SU-DHL-6 (cell line): ENCODE measurements around the gene CALN1.

Source experiments
- H2AFZ ChIP-seq: fragments of 200-600 bp; sonication (generic); 2 replicates; pipeline ENCODE4 v1.6.1; 2014; ENCODE audit warnings: low read depth, mild to moderate bottlenecking, moderate library complexity, mixed read lengths, antibody characterized with exemption, low read length; ENCODE audit not compliant: severe bottlenecking
- H3F3A ChIP-seq: fragments of 200-600 bp; shearing (Covaris generic); 2 replicates; pipeline ENCODE4 v1.6.0; 2016; ENCODE audit warnings: antibody characterized with exemption, mild to moderate bottlenecking; ENCODE audit not compliant: insufficient read depth
- H3K27ac ChIP-seq: fragments of 200-600 bp; sonication (generic); 2 replicates; pipeline ENCODE4 v1.5.1; 2016; ENCODE audit warnings: low read depth, mild to moderate bottlenecking, low read length, moderate library complexity, mixed read lengths
- H3K27me3 ChIP-seq: fragments of 200-600 bp; sonication (generic), shearing (Covaris generic); 2 replicates; pipeline ENCODE4 v1.6.0; 2014; ENCODE audit warnings: mild to moderate bottlenecking, low read length
- H3K36me3 ChIP-seq: fragments of 200-600 bp; sonication (generic); 2 replicates; pipeline ENCODE4 v1.6.1; 2014; ENCODE audit warnings: mild to moderate bottlenecking, low read length, mixed read lengths
- H3K4me2 ChIP-seq: fragments of 300-600, 200-600 bp; shearing (Covaris generic), sonication (generic); 2 replicates; pipeline ENCODE4 v1.6.0; 2014; ENCODE audit warnings: low read length, low read depth, mild to moderate bottlenecking; ENCODE audit not compliant: poor library complexity, severe bottlenecking
- H3K4me3 ChIP-seq: fragments of 200-600 bp; sonication (generic); 2 replicates; pipeline ENCODE4 v1.5.1; 2014; ENCODE audit warnings: antibody characterized with exemption, low read length, mild to moderate bottlenecking, mixed read lengths; ENCODE audit not compliant: insufficient read depth, poor library complexity, severe bottlenecking
- H3K79me2 ChIP-seq: fragments of 200-600 bp; sonication (generic); 2 replicates; pipeline ENCODE4 v1.6.1; 2014; ENCODE audit warnings: mild to moderate bottlenecking, low read length, moderate library complexity; ENCODE audit not compliant: insufficient read depth
- H3K9ac ChIP-seq: fragments of 200-600 bp; sonication (generic); 2 replicates; pipeline ENCODE4 v1.7.0; 2014; ENCODE audit warnings: mild to moderate bottlenecking, low read length
- H3K9me2 ChIP-seq: fragments of 200-600 bp; sonication (generic); replicated peaks from 2 replicates; pipeline ENCODE4 v1.6.1; 2014; ENCODE audit warnings: low read length; ENCODE audit not compliant: insufficient read depth
- H3K9me3 ChIP-seq: fragments of 200-600 bp; sonication (generic); 2 replicates; pipeline ENCODE4 v1.6.1; 2014; ENCODE audit warnings: low read length, mixed read lengths; ENCODE audit not compliant: insufficient read depth
- H4K20me1 ChIP-seq: fragments of 200-600 bp; sonication (generic); 2 replicates; pipeline ENCODE4 v1.6.1; 2014; ENCODE audit warnings: low read depth, mild to moderate bottlenecking, antibody characterized with exemption, low read length, moderate library complexity, mixed read lengths
- CTCF ChIP-seq: fragments of 200-600 bp; sonication (generic); IDR thresholded peaks from one replicate; pipeline ENCODE4 v1.5.1; 2017; ENCODE audit warnings: antibody characterized with exemption, mild to moderate bottlenecking, low read length, moderate library complexity; ENCODE audit not compliant: insufficient read depth, poor library complexity, severe bottlenecking
- EZH2phosphoT487 ChIP-seq: fragments of 200-600 bp; sonication (generic), shearing (Covaris generic); conservative IDR thresholded peaks from 2 replicates; pipeline ENCODE4 v1.6.1; 2018; ENCODE audit warnings: mild to moderate bottlenecking, antibody characterized with exemption, low read length, moderate library complexity, mixed read lengths

Gene CALN1

DNA sequence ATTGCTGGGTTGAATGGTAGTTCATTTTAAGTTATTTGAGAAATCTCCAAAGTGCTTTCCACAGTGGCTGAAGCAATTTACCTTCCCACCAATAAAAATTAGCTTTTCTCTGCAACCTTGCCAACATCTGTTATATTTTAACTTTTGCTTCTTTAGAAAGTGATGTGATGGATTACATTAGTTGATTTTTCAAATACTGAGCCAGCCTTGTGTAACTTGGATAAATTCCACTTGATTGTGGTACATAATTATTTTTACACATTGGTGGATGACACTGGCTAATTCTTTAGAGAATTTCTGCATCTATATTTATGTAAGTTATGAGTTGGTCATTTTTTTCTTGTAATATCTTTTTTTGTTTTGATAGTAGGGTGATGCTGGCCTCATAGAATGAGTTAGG lies 646.1 kb downstream of the CALN1 start:
- Histone ChIP-seq H3K27me3 (no peaks in the 10 kb centered on the region), H4K20me1 (no peaks in the 10 kb centered on the region), H3K79me2 (no peaks in the 10 kb centered on the region), H3K36me3 (no peaks in the 10 kb centered on the region), H3K9me3 (no peaks in the 10 kb centered on the region), H2AFZ (no peak overlapping the region), H3K9me2 (0 out of 2 replicates have a peak, but pooled peaks cover 3% of the 10 kb centered on the region), H3F3A (no peaks in the 10 kb centered on the region), H3K4me3 (no peak overlapping the region), H3K9ac (no peak overlapping the region), H3K27ac (no peak overlapping the region), H3K4me2 (no peak overlapping the region)
- TF ChIP-seq EZH2phosphoT487 (no peak), CTCF (no peak)

- no peaks in the 10 kb centered on the region for H3F3A ChIP-seq
- no peaks in the 10 kb centered on the region for H3K27me3 ChIP-seq
- no peaks in the 10 kb centered on the region for H3K9me2 ChIP-seq
- no peak for TF ChIP-seq CTCF
- no peak for TF ChIP-seq EZH2phosphoT487
- no peak overlapping the region for H2AFZ ChIP-seq
- no peaks in the 10 kb centered on the region for H4K20me1 ChIP-seq
- H3K4me3 ChIP-seq: no peak overlapping the region
- no peak overlapping the region for H3K9ac ChIP-seq
- H3K79me2 ChIP-seq: no peaks in the 10 kb centered on the region
- H3K36me3 ChIP-seq: no peaks in the 10 kb centered on the region
- no peak overlapping the region for H3K4me2 ChIP-seq
- H3K9me3 ChIP-seq: peaks cover 4% of the 10 kb centered on the region; the same call in 1 of the 2 replicates
- no peak overlapping the region for H3K27ac ChIP-seq
These were observed 650.8 kb downstream of the CALN1 start for GRCh38 chr7:71761336-71761735.

DNA sequence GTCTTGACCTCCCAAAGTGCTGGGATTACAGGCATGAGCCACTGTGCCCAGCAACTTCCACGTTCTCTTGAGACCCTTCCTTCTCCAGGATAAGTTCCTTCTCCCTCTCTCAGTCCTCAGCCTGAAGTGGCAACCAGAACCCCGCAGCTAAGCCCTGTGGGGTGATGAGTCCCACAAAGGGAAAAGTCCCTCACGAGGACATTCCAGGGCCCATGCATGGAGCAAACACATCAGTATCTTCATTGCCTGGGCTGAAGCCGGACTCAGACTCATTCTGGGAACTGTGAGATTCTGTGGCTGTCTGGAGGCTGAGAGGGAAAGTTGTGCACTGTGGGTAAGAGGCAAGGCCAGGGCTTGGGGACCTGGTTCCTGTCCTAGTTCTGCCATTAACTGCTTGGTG lies 657.3 kb downstream of the CALN1 start:
- no peak overlapping the region for H3K9ac ChIP-seq
- no peaks in the 10 kb centered on the region for H3K79me2 ChIP-seq
- no peak overlapping the region for H2AFZ ChIP-seq
- H3K27ac ChIP-seq: no peak overlapping the region
- no peaks in the 10 kb centered on the region for H3K9me3 ChIP-seq
- TF ChIP-seq EZH2phosphoT487 (no peak), CTCF (no peak)
- no peak overlapping the region for H3K4me2 ChIP-seq
- no peaks in the 10 kb centered on the region for H4K20me1 ChIP-seq
- H3K36me3 ChIP-seq: no peaks in the 10 kb centered on the region
- no peaks in the 10 kb centered on the region for H3K9me2 ChIP-seq
- H3K4me3 ChIP-seq: no peak overlapping the region
- no peaks in the 10 kb centered on the region for H3K27me3 ChIP-seq
- H3F3A ChIP-seq: no peaks in the 10 kb centered on the region
